GM23338 (cell line): ENCODE measurements around the gene PRR36. TPM values are rescaled to one million over a fixed set of nuclear protein-coding genes. Genes with fewer than 3 reads are reported as not detected.

ENCODE experiments used
- CREB1 ChIP-seq: fragments of 250-450 bp; sonication (Bioruptor Pico); IDR thresholded peaks from 2 replicates; pipeline ENCODE4 v1.5.0; 2020; ENCODE audit warnings: low read depth, mild to moderate bottlenecking, moderate library complexity
- CTCF ChIP-seq, 2 experiments: fragments of 200-600 bp in 1 of 2; sonication (generic) in 1 of 2; conservative IDR thresholded peaks; 2 replicates each; pipeline versions ENCODE4 v1.5.1 to v1.6.1; 2016 to 2017; ENCODE audit warnings: antibody characterized with exemption in 2 of 2, low read depth in 2 of 2, mild to moderate bottlenecking in 2 of 2, moderate library complexity in 1 of 2
- EZH2 ChIP-seq: fragments of 200-600 bp; sonication (generic); IDR thresholded peaks from one replicate; pipeline ENCODE4 v1.8.0; 2017; ENCODE audit warnings: antibody characterized with exemption, mild to moderate bottlenecking, low read depth; ENCODE audit not compliant: unreplicated experiment
- JUNB ChIP-seq: IDR thresholded peaks from one replicate; pipeline ENCODE4 v1.6.1; 2016; ENCODE audit warnings: antibody characterized with exemption; ENCODE audit not compliant: unreplicated experiment
- NANOG ChIP-seq: IDR thresholded peaks from 2 replicates; pipeline ENCODE4 v1.6.1; 2016; ENCODE audit warnings: antibody characterized with exemption, borderline replicate concordance
- STAT1 ChIP-seq: IDR thresholded peaks from one replicate; pipeline ENCODE4 v1.6.1; 2016; ENCODE audit warnings: antibody characterized with exemption; ENCODE audit not compliant: unreplicated experiment
- ZNF331 ChIP-seq: fragments of 250-450 bp; sonication (Bioruptor Pico); IDR thresholded peaks from 2 replicates; pipeline ENCODE4 v1.5.0; 2020; ENCODE audit warnings: low read depth, mild to moderate bottlenecking, moderate library complexity
- ZNF462 ChIP-seq: fragments of 250-450 bp; sonication (Bioruptor Pico); IDR thresholded peaks from 2 replicates; pipeline ENCODE4 v1.5.0; 2020; ENCODE audit warnings: mild to moderate bottlenecking, moderate library complexity
- polyA plus RNA-seq: library from polyadenylated mRNA; unstranded; fragments of >200 nt; fragmentation: Nextera tagmentation; extraction: Ambion mirVana; gene quantifications from 2 replicates; pipeline ENCODE4 v1.2.1, GENCODE V29; 2016
- total RNA-seq: library from RNA; depleted of rRNA; stranded (reverse); fragments of >200 nt; shearing (Covaris generic); gene quantifications from 2 replicates; pipeline ENCODE4 v1.2.3, GENCODE V29; 2014

Gene PRR36
- total and polyA plus RNA-seq, 2 experiments from 2014 or later: 17.6 to 17.9 TPM

- no peak for TF ChIP-seq ZNF462 (CRISPR knock-in tag)
- TF ChIP-seq CREB1 (CRISPR knock-in tag): no peak
- no peak for TF ChIP-seq NANOG
- no peak for TF ChIP-seq EZH2
- no peak for TF ChIP-seq STAT1
- TF ChIP-seq CTCF (conservative IDR thresholded peaks at IDR 0.05; ENCODE audit: low read depth in 2 of 2): no peak
- no peak for TF ChIP-seq ZNF331 (CRISPR knock-in tag)
- TF ChIP-seq JUNB: no peak
Observed at GRCh38 chr19:7853770-7854128, 20.4 kb downstream of the PRR36 start (continued).
